Measurements from ENCODE around the gene EPS15.
A peak's percentile ranks its signal among the peaks of the same experiment; 100 is the strongest.
"Not testable (repeated sequence)": the region's sequence is repeated elsewhere in the genome, so short reads cannot be mapped to it uniquely, and the experiment has no call there.

The EPS15 gene

DNA sequence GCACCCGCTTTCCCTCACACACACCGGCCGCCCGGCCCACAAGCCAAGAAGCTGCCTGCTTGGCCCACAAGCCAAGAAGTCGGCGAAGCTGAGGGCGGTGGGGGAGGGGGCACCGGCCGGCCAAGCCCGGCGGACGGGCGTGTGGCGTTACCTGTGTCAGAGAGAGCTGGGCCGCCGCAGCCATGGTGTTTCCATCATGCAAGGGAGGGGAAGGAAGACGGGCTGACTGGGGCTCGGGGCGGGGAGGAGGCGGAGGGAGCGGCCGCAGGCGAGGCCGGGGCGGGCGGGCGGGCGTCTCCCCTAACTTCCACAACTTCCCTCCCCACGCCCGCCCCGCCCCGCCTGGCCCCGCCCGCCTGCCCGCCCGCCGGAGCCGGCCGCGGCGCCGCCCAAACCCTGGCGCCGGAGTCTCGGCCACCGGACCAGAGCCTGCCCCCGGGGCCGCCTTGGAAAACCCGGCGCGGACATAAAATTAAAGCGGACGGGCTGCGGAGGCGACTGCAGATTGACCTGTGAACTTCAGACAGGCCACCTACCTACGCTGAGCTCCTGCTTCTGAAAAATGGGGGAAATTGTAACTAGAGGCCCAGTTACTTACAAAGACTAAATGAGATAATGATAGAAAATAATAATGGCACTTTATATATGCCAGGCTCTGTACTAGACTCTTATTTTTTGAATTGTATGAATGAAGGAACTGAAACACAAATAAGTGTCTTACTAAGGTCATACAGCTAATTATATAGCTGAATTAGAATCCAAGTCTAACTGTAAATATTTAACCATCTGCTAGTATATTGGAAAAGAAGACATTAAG is at the start of gene EPS15:
EPS15 (minus strand) TSS at position 219 of the 817 bp plus-strand sequence; CDS start at position 184, 35 bp downstream.
- peak; percentile 82 to 89 for DNase-seq

DNA sequence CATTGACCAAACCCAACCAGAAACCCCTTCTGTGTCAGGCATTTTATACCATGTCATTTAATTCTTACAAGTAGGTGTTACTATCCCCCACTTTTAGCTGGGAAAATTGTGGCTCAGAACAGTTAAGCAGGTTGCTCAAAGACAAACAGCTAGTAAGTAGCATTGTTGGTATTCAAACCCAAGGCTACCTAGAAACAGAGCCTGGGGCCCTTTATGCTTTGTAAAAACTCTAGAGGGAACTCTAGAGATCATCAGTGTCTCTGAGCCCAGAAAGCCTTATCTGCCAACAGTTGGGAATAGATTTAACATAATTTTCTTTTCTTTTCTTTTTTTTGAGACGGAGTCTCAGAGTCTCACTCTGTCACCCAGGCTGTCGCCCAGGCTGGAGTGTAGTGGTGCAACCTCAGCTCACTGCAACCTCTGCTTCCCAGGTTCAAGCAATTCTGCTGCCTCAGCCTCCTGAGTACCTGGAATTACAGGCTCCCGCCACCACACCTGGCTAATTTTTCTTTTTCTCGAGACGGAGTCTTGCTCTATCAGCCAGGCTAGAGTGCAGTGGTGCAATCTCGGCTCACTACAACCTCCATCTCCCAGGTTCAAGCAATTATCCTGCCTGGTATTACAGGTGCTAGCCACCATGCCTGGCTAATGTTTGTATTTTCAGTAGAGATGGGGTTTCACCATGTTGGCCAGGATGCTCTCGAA is 49.3 kb upstream of the EPS15 start:
- DNase-seq = no peak

DNA sequence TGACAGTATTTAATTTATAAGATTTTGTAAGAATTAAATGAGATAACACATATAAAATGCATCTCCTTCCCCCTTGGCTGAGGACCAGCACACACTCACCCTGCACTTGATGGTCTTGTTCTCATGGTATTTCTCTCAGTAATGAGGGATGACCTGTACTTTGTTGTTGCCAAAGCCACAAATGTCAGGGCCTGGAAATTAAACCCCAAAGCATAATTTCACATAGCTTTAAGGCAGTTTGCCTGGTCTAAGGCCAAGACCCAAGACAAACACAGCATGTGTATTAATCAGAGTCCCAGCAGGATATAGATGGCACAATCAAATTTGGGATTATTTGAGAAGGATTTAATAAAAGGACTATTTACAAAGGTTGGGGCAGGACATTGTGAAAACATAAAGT is 48.6 kb upstream of the EPS15 start:
- DNase-seq = no peak

DNA sequence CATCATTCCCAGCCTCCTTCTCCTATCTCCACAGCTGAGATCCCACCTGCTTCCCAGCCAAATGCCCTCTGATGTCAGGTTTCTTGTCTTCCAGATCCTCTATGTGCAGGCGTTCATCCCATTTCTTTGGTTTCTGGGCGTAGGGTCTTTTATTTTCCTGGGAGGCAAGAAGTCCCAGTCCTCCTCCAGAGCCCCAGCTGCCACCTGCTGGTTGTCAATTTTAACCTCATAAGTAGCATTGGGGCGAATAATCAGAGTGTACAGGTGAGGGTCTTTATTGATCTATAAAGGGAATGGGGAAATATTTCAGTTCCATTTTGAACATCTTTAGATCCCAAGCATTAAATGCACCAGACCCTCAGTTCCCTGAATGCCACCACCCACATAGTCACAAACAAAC is 47.2 kb upstream of the EPS15 start:
- no peak for DNase-seq

DNA sequence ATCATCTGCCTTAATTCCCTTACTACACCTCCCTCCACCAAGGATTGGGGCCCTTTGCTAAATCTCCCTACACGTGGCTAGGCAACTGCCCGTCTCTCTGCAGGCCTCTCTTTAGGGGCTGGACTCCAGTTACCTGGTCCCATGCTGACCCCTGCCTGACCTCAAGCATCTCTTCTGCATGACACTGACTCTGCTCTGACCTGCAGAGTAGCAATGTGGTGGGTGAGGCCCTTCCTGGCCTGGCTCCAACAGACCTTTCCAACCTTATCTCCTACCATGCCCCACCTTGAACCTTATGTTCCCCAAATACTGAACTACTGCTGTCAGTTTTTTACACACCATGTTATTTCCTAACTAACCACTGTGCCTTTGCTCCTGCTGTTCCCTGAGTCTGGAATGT is 45.9 kb upstream of the EPS15 start:
- no peak for DNase-seq

DNA sequence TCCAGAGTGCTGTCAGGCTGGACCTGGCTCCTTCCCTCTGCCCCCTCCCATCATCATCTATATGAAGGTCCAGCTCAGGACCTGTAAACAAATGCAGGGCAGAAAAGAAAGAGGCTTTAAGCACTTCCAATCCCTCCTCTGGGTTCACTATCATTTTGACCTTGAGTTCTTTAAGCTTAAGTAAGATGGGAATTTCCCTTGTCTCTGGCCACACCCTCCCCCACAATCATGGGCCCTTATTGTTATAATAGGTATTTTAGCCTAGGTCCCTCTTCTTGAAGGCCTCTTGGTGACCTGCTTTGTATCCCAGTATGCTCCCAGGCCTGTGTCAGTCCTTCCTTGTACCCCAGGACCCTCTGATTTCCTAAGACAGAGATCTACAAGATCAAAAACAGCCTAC is 45.1 kb upstream of the EPS15 start:
- no peak for DNase-seq

DNA sequence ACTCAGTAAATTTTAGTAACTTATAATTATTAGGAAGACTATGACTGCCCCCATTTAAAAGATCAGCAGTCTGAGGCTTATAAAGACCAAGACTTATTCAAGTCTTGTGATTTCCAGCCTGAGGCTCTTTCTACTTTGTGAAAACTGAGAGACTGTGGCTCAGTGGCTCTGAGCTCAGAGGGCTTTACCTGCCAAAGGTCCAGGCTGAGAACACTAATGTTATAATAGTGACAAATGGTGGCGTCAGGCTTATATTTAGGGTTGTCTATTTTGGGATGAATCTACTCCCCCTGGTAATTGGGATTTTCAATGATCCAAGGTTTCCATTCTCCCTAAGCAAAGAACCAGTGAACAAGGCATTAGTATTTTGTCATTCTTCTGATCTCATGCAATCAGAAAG is 42.6 kb upstream of the EPS15 start:
- DNase-seq = no peak

DNA sequence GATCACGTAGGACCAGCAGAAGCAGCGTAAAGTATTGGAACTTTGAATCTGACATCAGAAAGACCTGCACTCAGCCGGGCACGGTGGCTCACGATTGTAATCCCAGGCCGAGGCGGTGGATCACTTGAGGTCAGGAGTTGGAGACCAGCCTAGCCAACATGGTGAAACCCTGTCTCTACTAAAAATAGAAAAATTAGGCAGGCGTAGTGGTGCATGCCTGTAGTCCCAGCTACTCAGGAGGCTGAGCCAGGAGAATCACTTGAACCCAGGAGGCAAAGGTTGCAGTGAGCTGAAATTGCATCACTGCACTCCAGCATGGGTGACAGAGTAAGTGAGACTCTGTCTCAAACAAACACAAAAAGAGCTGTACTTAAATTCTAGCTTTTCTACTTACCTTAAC is 41.8 kb upstream of the EPS15 start:
- DNase-seq = not testable (repeated sequence)

DNA sequence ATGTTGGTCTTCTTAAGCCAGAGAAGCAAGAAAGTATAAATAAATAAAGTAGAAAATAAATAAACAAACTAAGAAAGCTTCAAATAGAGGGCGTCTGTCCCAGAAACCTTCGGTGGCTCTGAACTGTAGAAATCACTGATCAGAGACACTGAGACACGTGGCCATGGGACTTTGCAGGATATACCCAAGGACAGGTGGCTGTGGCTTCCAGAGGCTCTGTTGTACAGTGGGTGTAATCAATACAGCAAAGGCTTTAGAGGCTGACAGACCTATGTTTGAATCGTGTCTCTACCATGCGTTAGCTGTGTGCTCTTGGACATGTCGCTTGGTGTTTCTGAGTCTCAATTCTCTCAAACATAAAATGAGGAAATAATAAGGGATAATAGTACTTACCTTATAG is 41.0 kb upstream of the EPS15 start:
- no peak for DNase-seq

DNA sequence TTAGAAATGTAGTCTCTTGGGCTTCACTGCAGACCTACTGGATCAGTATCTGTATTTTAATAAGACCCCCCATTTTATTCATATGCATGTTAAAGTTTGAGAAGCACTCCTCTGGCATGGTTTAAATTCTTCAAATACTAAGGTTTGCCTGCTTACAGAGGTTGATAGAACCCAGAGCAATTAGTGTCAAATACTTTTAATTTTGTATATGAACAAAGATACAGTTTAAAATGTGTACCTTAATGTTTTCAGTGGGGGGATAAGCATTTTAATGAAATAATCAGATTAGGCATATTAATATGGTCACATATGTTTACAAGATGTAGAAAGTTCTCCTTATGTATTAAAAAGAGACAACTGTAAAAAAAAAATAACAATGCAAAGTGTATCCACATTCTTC is 40.4 kb upstream of the EPS15 start:
- DNase-seq = no peak

DNA sequence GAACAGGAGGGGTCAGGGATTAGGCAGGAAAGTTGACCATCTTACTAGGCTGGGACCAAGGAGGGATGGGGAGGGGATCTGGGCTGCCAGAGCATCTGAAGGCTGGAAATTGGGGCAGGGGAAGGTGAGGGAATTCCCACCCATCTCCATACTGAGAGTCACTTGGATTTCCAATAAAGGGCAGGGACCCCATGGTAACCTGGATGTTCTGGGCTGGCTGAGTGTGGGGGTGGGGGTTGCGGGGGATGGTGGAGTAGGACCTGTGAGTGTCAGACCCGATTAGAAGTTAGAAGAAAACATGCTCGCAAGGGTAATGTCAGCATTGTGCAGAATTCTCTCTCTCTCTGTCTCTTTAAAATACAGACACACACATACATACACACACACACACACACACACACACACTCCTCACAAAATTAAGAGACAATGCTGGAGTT is 40.0 kb upstream of the EPS15 start:
- no peak for DNase-seq

DNA sequence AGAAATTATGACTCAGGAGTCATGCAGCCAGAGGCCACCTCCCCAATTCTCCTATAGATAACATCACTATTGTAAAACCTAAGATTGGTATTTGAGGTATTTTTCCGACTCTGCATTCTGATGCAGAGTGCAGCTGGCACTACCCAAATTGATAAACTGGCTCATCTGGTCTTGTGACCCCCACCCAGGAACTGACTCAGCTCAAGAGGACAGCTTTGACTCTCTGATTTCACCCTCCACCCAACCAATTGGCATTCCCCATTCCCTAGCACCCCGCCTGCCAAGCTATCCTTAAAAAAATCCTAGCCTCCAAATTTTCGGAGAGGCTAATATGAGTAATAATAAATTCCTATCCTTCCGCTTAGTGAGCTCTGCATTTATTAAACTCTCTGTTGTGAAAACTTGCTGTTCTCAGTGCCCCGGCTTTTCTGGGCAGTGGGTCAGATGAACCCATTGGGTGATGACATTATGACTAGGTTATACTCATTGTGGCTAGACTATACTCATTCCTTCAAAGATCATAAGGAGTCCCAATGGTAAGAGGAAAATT is 39.4 kb upstream of the EPS15 start:
- no peak for DNase-seq

DNA sequence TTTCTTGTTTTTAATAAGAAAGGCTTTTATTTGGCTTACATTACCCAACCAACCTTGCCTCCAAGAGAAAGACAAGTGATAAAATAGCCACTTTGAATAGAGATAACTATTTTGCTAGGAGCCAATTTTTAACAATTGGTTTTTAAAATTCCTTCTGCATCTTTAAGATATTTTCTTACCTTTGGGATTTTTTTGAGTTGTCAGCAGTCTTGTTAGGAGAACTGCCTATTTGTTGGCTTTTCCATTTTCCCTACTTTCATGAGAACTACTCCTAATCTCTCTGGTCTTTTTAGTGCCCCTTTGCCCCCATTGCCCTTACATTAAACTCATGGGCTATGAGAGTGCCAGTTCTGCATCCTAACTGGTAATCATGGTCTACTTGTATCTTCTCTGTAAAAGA is 38.1 kb upstream of the EPS15 start:
- no peak for DNase-seq

DNA sequence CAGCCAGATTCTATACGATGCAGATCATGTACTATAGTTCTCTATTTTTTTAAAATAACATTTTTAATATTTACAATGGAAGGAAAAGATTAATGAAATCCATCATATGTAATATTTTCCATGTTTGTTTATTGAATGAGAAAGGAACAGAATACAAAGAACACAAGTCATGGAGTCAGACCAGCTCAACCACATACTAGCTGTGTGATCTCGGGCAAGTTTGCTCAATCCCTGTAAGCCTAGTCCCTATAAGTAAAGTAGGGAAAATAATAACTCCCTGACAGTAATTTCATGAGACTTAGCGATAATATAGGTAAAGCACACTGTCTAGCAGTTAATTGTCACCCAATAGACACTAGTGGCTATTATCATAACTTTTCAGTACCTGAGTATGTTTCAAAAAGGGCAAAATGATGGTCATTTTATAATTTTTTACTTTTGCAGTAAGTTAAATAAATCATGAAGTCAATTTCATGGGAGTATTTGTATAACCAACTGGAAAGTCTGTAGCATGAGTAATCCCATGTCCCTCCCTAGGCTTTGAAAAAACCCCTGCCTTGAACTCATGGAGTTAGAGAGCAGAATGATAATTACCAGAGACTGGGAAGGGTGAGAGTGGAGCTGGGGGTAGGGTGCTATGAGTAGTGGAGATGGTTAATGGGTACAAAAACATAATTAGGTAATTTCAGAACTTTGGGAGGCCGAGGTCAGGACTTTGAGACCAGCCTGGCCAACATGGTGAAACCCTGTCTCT is 37.0 kb upstream of the EPS15 start:
- no peak for DNase-seq

DNA sequence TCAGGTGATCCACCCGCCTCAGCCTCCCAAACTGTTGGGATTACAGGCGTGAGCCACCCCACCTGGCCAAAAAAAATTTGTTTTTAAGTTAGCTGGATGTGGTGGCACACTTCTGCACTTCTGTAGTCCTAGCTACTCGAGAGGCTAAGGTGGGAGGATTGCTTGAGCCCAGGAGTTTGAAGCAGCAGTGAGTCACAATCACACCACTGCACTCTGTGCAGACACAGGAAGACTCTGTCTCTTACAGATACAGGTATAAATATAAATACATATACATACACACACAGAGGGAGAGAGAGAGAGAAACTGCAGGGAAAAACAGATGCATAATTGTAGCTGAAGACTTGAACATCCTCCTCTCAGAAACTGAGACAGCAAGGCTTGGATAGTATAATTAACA is 34.8 kb upstream of the EPS15 start:
- no peak for DNase-seq

DNA sequence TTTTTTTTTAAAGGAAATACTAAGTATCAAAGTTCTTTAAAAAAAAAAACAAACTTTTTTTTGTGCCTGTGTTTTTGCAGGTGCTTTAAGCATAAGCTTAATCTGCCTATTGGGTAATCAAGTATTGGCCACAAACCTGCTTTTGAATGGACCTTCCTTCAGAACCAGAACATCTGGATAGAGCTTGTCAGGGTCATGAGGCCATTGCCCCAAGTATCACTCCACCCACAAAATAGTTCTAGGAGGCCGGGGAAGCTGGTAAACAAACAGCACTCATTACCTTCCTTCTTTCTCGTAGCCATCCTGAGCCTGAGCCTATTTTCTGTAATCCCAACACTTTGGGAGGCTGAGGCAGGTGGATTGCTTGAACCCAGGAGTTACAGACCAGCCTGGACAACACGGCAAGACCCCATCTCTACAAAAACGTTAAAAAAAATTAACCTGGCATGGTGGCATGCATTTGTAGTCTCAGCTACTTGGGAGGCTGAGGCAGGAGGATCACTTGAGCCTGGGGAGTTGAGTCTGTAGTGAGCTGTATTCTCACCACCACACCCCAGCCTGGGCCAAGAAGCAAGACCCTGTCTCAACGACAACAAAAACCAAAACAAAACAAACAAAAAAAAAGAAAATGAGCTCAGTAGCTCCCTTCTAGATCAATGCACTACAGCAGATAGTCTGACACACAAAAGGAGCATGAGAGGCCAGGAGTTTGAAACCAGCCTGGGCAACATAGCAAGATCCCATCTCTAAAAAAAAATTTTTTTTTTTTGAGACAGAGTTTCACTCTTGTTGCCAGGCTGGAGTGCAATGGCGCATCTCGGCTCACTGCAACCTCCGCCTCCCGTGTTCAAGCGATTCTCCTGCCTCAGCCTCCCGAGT is 34.1 kb upstream of the EPS15 start:
- no peak for DNase-seq

DNA sequence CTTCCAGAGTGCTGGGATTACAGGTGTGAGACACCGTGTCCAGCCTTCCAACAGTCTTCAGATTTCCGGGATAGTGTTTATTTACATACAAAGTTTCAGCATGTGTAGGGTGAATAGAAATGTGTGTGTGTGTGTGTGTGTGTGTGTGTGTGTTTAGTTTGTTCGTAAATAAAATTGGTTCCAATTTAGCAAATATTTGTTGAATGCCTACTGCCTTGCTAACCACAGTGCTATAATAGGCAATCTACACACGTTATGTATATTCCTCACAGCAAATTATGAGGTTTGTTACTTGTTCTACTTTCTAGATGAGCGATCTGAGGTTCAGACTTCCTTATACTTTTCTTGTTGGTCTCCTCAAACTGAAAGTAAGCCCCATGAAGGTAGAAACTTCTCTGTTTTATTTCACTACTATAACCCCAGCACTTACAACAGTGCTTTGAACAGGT is 32.8 kb upstream of the EPS15 start:
- DNase-seq = no peak

DNA sequence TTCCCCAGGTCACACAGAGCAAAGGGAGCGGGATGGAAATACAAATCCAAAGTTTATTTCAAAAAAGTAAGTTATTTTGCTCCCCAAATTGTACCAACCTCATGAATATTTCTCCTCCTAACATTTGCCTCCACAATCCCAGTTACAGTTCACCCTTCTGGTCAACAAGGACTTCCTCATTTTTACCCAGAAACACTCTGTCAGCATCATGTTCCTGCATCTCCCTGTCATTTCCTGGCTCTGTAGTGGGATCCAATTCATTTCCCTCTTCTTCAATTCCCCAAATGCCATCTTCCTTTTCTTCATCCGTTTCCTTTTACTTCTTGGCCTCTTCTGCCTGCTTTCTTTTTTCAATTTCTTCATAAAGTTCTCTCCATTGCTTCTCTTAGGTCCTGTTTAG is 32.0 kb upstream of the EPS15 start:
- no peak for DNase-seq

DNA sequence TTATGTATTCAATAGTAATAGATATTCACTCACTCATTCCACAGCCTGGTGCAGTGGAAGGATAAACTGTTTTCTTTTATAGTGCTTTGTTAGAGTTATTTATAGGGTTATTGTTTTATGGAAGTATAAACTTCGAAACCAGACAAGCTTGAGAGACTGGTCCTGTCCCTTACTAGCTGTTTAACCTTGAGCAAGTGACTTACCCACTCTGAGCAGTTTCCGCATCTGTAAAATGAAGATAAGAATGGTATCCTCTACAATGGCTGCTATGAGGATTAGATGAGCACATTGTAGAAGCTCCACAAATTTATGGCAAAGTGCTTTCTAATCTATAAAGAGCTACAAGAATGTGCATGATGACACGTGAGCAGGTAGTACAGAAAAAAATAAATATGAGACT is 30.8 kb upstream of the EPS15 start:
- no peak for DNase-seq

DNA sequence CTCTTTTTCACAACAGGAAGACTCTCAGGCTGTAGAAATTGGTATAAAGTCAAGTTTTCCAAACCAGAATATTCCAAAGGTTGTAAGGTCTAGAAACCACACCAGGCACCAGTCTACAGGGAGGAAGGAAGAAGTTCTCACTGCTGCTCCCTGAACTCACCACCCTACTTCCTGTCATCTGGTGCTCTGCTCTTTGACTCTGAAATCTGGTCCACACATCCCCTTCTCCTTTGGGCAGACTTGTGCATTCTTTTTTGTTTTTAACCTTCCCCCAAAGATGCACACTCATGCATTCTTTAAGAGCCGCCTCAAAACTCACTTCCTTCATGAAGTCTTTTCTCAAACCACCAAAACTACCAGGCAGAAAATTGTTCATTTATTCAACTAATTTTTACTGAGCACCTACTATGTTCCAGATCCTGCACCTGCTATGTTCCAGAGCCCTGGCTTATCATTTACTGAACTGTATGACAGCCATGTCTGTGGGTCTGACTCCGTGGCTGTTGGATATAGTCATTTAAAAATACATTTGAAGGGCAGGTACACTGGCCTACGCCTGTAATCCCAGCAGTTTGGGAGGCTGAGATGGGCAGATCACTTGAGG is 30.1 kb upstream of the EPS15 start:
- no peak for DNase-seq

DNA sequence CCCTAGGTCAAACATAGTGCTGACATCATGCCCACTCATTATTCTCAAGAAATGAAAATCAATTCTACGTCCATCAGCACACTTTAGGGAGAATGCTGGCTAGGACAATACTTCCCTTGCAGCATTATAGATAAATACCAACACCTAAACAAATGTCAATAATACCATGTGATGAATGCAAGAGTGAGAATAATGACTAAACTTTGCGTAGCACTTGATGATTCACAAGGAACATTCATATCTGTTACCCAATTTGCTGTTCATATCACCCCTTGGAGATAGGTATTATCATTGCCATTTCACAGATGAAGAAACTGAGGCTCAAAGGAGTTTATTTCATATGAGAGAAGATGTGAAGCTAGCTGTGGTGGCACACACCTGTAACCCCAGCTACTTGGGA is 24.8 kb upstream of the EPS15 start:
- no peak for DNase-seq
